Natural killer cell (primary cell): ENCODE data around the gene GRXCR2. TPM values are rescaled to one million over a fixed set of nuclear protein-coding genes. Genes with fewer than 3 reads are reported as not detected.

Experiments used
- ATAC-seq, 3 donors: fragments of 150-1000 bp in 2 of 3; fragments of 200-7000 bp in 1 of 3; cut with Tn5 transposase; 1 replicate in 1 of 3; 2 replicates in 2 of 3; pipeline ENCODE4 v1.10.0; 2021; ENCODE audit warnings: mild to moderate bottlenecking in 2 of 3, moderate library complexity in 2 of 3
- DNase-seq, 2 donors: peaks; one replicate each; pipeline versions ENCODE4 v3.0.0 to v3.0.0-alpha.2; 2013 to 2021; ENCODE audit warnings: mixed read lengths in 1 of 2
- H3K27ac ChIP-seq: one replicate; pipeline ENCODE4 v1.5.1; 2013; ENCODE audit warnings: mild to moderate bottlenecking, low read length
- H3K27me3 ChIP-seq: one replicate; pipeline ENCODE4 v1.6.1; 2013; ENCODE audit warnings: low read length; ENCODE audit not compliant: control insufficient read depth, insufficient read depth
- H3K36me3 ChIP-seq: one replicate; pipeline ENCODE4 v1.6.1; 2013; ENCODE audit warnings: low read length; ENCODE audit not compliant: control insufficient read depth, insufficient read depth
- H3K4me1 ChIP-seq: one replicate; pipeline ENCODE4 v1.6.1; 2013; ENCODE audit warnings: low read length; ENCODE audit not compliant: control insufficient read depth, insufficient read depth
- H3K4me3 ChIP-seq: one replicate; pipeline ENCODE4 v1.5.1; 2013; ENCODE audit warnings: low read length
- H3K9me3 ChIP-seq: one replicate; pipeline ENCODE4 v1.6.1; 2013; ENCODE audit warnings: low read length; ENCODE audit not compliant: control insufficient read depth, insufficient read depth
- H3K27ac Mint-ChIP-seq, 2 donors: one replicate each; pipeline ENCODE4 v1.8.0; 2022; ENCODE audit warnings: mild to moderate bottlenecking in 2 of 2, mixed read lengths in 2 of 2, moderate library complexity in 1 of 2
- H3K27me3 Mint-ChIP-seq, 2 donors: one replicate each; pipeline ENCODE4 v1.8.0; 2022; ENCODE audit warnings: low read depth in 2 of 2, mixed read lengths in 2 of 2
- H3K36me3 Mint-ChIP-seq: one replicate; pipeline ENCODE4 v1.8.0; 2022; ENCODE audit warnings: mixed read lengths
- H3K4me1 Mint-ChIP-seq, 2 donors: one replicate each; pipeline ENCODE4 v1.8.0; 2022; ENCODE audit warnings: mixed read lengths in 2 of 2
- H3K4me3 Mint-ChIP-seq: one replicate; pipeline ENCODE4 v1.8.0; 2022; ENCODE audit warnings: mild to moderate bottlenecking, moderate library complexity, mixed read lengths
- H3K9me3 Mint-ChIP-seq, 2 donors: one replicate each; pipeline ENCODE4 v1.8.0; 2022; ENCODE audit warnings: mixed read lengths in 2 of 2
- WGBS: methylation state at CpG from one replicate; pipeline ENCODE4 v1.1.7; 2013; ENCODE audit warnings: missing lambda C conversion rate; ENCODE audit not compliant: insufficient coverage; 5-methylcytosine and 5-hydroxymethylcytosine counted together
- intact Hi-C: fragments of 100-400 bp; cut with micrococcal nuclease; formaldehyde crosslinking; loops from one replicate; pipeline ENCODE4 v1.14.2; 2022
- total RNA-seq, 4 donors: library from RNA; stranded (reverse); fragments of 120-200 nt in 1 of 4; gene quantifications; one replicate each; pipeline versions ENCODE4 v1.2.3 to v1.2.4, GENCODE V29; 2013 to 2022
- TF ChIP-seq, protein P1 (sequence below): fragments of 200-600 bp; IDR thresholded peaks from one replicate; pipeline ENCODE4 v1.8.0; 2022; ENCODE audit warnings: antibody characterized with exemption

GRXCR2 gene
- total RNA-seq: not detected
- total RNA-seq (2013): not detected

DNA sequence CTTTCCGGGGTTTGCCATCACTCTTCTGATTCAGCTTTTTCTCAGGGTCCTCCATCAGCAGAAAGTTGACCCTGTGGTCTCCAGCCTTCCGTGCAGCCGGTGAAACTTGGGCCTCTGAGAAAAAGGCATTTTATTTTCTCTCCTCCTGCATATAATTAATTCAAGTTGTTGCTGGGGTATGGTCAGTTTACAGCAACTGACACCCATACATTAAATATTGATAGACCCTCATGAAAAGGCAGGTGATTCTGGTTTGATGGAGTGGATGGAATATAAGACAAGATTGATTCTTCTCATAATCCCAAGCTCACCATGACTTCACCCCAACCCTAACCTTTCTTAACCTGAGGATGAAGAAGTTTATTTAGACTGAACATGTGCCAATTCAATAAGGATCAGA lies at the start of gene GRXCR2:
Gene GRXCR2 (minus strand): TSS at position 101 of the 400 bp plus-strand sequence. CDS start 46 bp downstream, at position 55.
- Histone ChIP-seq H3K27ac (no peak within 1 kb of the TSS), H3K9me3 (no peaks in the 10 kb centered on the region), H3K4me3 (no peak within 1 kb of the TSS), H3K27me3 (no peaks in the 10 kb centered on the region), H3K36me3 (no peaks in the 10 kb centered on the region), H3K4me1 (no peaks in the 10 kb centered on the region)
- peaks cover 0 to 6% of the 10 kb centered on the region in 2 donors for H3K9me3 Mint-ChIP-seq
- H3K27ac Mint-ChIP-seq: no peak within 1 kb of the TSS
- no peaks in the 10 kb centered on the region for H3K36me3 Mint-ChIP-seq
- ATAC-seq: no peak
- no peak for DNase-seq
- WGBS: 42% methylated on average over 2 of the region's 3 CpGs
- no peaks in the 10 kb centered on the region for H3K4me1 Mint-ChIP-seq
- TF ChIP-seq, protein P1, sequence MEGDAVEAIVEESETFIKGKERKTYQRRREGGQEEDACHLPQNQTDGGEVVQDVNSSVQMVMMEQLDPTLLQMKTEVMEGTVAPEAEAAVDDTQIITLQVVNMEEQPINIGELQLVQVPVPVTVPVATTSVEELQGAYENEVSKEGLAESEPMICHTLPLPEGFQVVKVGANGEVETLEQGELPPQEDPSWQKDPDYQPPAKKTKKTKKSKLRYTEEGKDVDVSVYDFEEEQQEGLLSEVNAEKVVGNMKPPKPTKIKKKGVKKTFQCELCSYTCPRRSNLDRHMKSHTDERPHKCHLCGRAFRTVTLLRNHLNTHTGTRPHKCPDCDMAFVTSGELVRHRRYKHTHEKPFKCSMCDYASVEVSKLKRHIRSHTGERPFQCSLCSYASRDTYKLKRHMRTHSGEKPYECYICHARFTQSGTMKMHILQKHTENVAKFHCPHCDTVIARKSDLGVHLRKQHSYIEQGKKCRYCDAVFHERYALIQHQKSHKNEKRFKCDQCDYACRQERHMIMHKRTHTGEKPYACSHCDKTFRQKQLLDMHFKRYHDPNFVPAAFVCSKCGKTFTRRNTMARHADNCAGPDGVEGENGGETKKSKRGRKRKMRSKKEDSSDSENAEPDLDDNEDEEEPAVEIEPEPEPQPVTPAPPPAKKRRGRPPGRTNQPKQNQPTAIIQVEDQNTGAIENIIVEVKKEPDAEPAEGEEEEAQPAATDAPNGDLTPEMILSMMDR: no peak
- no peak within 1 kb of the TSS for H3K4me3 Mint-ChIP-seq
- intact Hi-C loops: no loop called here
- peaks cover 0 to 3% of the 10 kb centered on the region in 2 donors for H3K27me3 Mint-ChIP-seq

DNA sequence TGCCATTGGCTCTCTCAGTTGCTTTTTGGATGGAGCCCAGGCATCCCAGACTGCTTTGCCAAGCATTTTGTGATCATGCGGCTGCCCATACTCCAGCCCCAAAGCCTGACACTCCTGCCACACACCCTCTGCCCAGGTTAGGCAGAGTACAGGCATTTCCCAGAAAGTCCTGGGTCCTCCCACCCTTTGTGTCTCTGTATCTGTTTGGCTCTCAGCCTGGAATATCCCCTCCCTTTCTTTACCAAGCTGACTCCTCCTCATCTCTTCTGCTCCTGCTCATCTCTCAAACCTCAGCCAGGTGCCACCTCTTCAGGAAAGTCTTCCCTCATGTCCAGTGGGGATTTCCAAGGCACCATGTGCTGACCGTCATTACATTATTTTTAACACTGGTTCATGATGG lies 49.2 kb upstream of the GRXCR2 start:
- ATAC-seq (no peak), DNase-seq (no peak)
- no peak overlapping the region for H3K27ac Mint-ChIP-seq
- Histone ChIP-seq H3K27me3 (no peaks in the 10 kb centered on the region), H3K36me3 (no peaks in the 10 kb centered on the region), H3K4me1 (no peaks in the 10 kb centered on the region), H3K27ac (no peak overlapping the region), H3K9me3 (no peaks in the 10 kb centered on the region), H3K4me3 (no peak overlapping the region)
- H3K4me3 Mint-ChIP-seq: no peak overlapping the region
- H3K9me3 Mint-ChIP-seq: no peaks in the 10 kb centered on the region
- 94% methylated on average over 2 of the region's 2 CpGs for WGBS
- peaks cover 2 to 4% of the 10 kb centered on the region in 2 donors for H3K27me3 Mint-ChIP-seq
- TF ChIP-seq, protein P1: no peak
- no peaks in the 10 kb centered on the region for H3K4me1 Mint-ChIP-seq
- intact Hi-C loops: no loop called here
- H3K36me3 Mint-ChIP-seq: no peaks in the 10 kb centered on the region

DNA sequence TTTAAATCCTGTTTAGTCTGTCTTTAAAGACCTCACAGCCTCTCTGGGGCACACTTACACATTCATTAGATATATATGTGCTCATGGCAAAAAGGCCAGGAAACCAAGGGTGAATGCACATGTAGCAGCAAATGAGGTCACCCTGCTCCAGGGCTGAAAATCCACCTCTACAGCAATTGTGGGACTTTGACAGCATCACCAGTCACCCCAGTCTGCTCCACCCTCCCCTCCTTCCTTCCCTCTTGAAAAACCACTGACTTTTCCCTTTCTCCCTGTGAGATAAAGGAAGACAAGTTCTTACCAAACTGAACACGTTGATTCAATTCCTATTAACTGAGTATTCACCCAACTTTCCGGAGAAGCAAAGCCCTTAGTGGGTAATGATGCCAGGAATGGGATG lies 48.4 kb upstream of the GRXCR2 start:
- Mint-ChIP-seq H3K4me3 (no peak overlapping the region), H3K36me3 (no peaks in the 10 kb centered on the region), H3K27ac (no peak overlapping the region), H3K9me3 (no peaks in the 10 kb centered on the region), H3K27me3 (peaks cover 2 to 4% of the 10 kb centered on the region in 2 donors), H3K4me1 (no peaks in the 10 kb centered on the region)
- TF ChIP-seq, protein P1: no peak
- no peak for DNase-seq
- H3K27ac ChIP-seq: no peak overlapping the region
- H3K36me3 ChIP-seq: no peaks in the 10 kb centered on the region
- WGBS: no CpG with 5 or more reads among the region's 2 CpGs
- ATAC-seq: no peak
- intact Hi-C loops: no loop called here
- no peaks in the 10 kb centered on the region for H3K27me3 ChIP-seq
- no peaks in the 10 kb centered on the region for H3K4me1 ChIP-seq
- H3K9me3 ChIP-seq: no peaks in the 10 kb centered on the region
- no peak overlapping the region for H3K4me3 ChIP-seq

GRCh38 chr5:145920542-145921210 lies 47.9 kb upstream of the GRXCR2 start:
- no peak for DNase-seq
- Histone ChIP-seq H3K4me3 (no peak overlapping the region), H3K36me3 (no peaks in the 10 kb centered on the region), H3K27ac (no peak overlapping the region), H3K27me3 (no peaks in the 10 kb centered on the region), H3K9me3 (no peaks in the 10 kb centered on the region), H3K4me1 (no peaks in the 10 kb centered on the region)
- Mint-ChIP-seq H3K4me3 (no peak overlapping the region), H3K27ac (no peak overlapping the region), H3K4me1 (no peaks in the 10 kb centered on the region), H3K27me3 (peaks cover 2 to 4% of the 10 kb centered on the region in 2 donors), H3K9me3 (no peaks in the 10 kb centered on the region), H3K36me3 (no peaks in the 10 kb centered on the region)
- WGBS: 64% methylated on average over 1 of the region's 1 CpG
- TF ChIP-seq, protein P1: no peak
- intact Hi-C loops: no loop called here
- ATAC-seq: no peak
